ENCODE data around the gene TAF4B.

DNA sequence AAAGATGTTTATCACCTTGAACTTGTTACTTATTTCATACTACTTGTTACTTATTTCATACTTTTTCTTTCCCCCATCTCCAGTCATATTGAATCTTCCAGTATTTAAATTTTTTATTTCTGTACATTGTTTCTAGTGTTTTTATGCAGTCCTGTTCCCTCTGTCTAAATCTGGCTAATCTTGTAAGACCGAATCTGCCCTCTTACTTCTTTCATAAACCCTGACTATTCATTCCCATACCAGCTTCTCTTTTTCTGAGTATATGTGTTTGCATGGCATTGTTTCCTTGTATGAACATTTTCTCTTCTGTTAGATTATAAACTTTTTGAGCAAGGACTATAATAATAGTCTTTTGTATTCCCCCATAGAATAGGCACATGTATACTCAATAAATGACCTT lies 131.7 kb downstream of the TAF4B start:
- TF ChIP-seq, protein P1, sequence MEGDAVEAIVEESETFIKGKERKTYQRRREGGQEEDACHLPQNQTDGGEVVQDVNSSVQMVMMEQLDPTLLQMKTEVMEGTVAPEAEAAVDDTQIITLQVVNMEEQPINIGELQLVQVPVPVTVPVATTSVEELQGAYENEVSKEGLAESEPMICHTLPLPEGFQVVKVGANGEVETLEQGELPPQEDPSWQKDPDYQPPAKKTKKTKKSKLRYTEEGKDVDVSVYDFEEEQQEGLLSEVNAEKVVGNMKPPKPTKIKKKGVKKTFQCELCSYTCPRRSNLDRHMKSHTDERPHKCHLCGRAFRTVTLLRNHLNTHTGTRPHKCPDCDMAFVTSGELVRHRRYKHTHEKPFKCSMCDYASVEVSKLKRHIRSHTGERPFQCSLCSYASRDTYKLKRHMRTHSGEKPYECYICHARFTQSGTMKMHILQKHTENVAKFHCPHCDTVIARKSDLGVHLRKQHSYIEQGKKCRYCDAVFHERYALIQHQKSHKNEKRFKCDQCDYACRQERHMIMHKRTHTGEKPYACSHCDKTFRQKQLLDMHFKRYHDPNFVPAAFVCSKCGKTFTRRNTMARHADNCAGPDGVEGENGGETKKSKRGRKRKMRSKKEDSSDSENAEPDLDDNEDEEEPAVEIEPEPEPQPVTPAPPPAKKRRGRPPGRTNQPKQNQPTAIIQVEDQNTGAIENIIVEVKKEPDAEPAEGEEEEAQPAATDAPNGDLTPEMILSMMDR (IDR thresholded peaks at IDR 0.05): no peak
- TF ChIP-seq POLR2A (IDR thresholded peaks at IDR 0.05): no peak

All from Peyer's patch (tissue), 4 donors.